H1 (cell line): ENCODE data around the gene HOMER3. TPM values are rescaled to one million over a fixed set of nuclear protein-coding genes. Genes with fewer than 3 reads are reported as not detected.

Experiments
- CTCF ChIA-PET: fragments of 300-600 bp; sonication (Branson Sonifier 250); formaldehyde crosslinking; loops from one replicate; lab custom pipeline; 2021; ENCODE audit not compliant: partially characterized antibody; lab: Charles Lee
- POLR2A ChIA-PET: fragments of 300-600 bp; sonication (Branson Sonifier 250); formaldehyde crosslinking; loops from one replicate; lab custom pipeline; 2021; ENCODE audit warnings: inconsistent platforms; ENCODE audit not compliant: partially characterized antibody; lab: Charles Lee
- DNase-seq, 2 experiments: peaks; one replicate each; pipeline versions ENCODE4 v3.0.0 to v3.0.0-alpha.2; 2010 to 2022; ENCODE audit warnings: low spot score in 2 of 2, low read depth in 1 of 2, mixed read lengths in 1 of 2
- FAIRE-seq: peaks from 2 replicates; lab custom pipeline; 2011; peaks lifted over from hg19 to GRCh38; lab: Jason Lieb, UNC
- H2AFZ ChIP-seq: 2 replicates; pipeline ENCODE4 v1.8.1; 2012; ENCODE audit warnings: low read length, inconsistent platforms
- H2AK5ac ChIP-seq: 2 replicates; pipeline ENCODE4 v1.6.1; 2013; ENCODE audit warnings: low read depth, low read length
- H2BK120ac ChIP-seq: replicated peaks from 2 replicates; pipeline ENCODE3; 2013; ENCODE audit warnings: low read depth, low read length, inconsistent platforms
- H2BK12ac ChIP-seq: 2 replicates; pipeline ENCODE4 v1.6.1; 2013; ENCODE audit warnings: low read depth, low read length
- H2BK15ac ChIP-seq: 2 replicates; pipeline ENCODE4 v1.6.1; 2013; ENCODE audit warnings: low read length
- H2BK20ac ChIP-seq: 2 replicates; pipeline ENCODE4 v1.6.1; 2013; ENCODE audit warnings: low read length
- H2BK5ac ChIP-seq: 2 replicates; pipeline ENCODE4 v1.6.1; 2013; ENCODE audit warnings: low read depth, low read length
- H3K14ac ChIP-seq: 2 replicates; pipeline ENCODE4 v1.6.1; 2013; ENCODE audit warnings: inconsistent platforms; ENCODE audit not compliant: insufficient read length
- H3K18ac ChIP-seq: 2 replicates; pipeline ENCODE4 v1.6.1; 2013; ENCODE audit warnings: low read length; ENCODE audit errors: extremely low read depth
- H3K23ac ChIP-seq: 2 replicates; pipeline ENCODE4 v1.6.1; 2013; ENCODE audit warnings: inconsistent platforms; ENCODE audit not compliant: insufficient read length
- H3K23me2 ChIP-seq: 2 replicates; pipeline ENCODE4 v1.6.1; 2013; ENCODE audit warnings: low read depth, low read length
- H3K27ac ChIP-seq: 2 replicates; pipeline ENCODE4 v1.6.1; 2011; ENCODE audit warnings: low read depth, low read length, inconsistent platforms
- H3K27me3 ChIP-seq, 4 experiments: replicated peaks in 1 of 4; 1 replicate in 1 of 4; 2 replicates in 3 of 4; pipeline versions ENCODE4 v1.6.1 to v1.8.1; 2011 to 2013; ENCODE audit warnings: low read length in 3 of 4, mild to moderate bottlenecking in 3 of 4, inconsistent platforms in 2 of 4, mixed read lengths in 2 of 4, moderate library complexity in 1 of 4; ENCODE audit not compliant: control insufficient read depth in 3 of 4, insufficient read depth in 3 of 4; ENCODE audit errors: extremely low read depth in 1 of 4
- H3K36me3 ChIP-seq, 4 experiments: 2 replicates each; pipeline versions ENCODE4 v1.6.1 to v1.8.1; 2011 to 2013; ENCODE audit warnings: mild to moderate bottlenecking in 4 of 4, low read length in 3 of 4, moderate library complexity in 2 of 4, control low read depth in 1 of 4, inconsistent platforms in 1 of 4; ENCODE audit not compliant: insufficient read depth in 4 of 4, control insufficient read depth in 2 of 4
- H3K4ac ChIP-seq: replicated peaks from 2 replicates; pipeline ENCODE3; 2013; ENCODE audit warnings: low read length, low read depth, mixed read lengths, inconsistent platforms; ENCODE audit not compliant: insufficient read length
- H3K4me1 ChIP-seq, 4 experiments: replicated peaks in 1 of 4; 1 replicate in 1 of 4; 2 replicates in 3 of 4; pipeline versions ENCODE4 v1.6.1 to v1.8.1; 2011 to 2013; ENCODE audit warnings: low read length in 3 of 4, inconsistent platforms in 2 of 4, mixed read lengths in 1 of 4; ENCODE audit not compliant: insufficient read depth in 4 of 4, control insufficient read depth in 3 of 4
- H3K4me2 ChIP-seq, 2 experiments: 2 replicates each; pipeline versions ENCODE4 v1.6.1 to v1.8.1; 2011 to 2013; ENCODE audit warnings: low read depth in 2 of 2, low read length in 2 of 2, control low read depth in 1 of 2, inconsistent platforms in 1 of 2, mild to moderate bottlenecking in 1 of 2; ENCODE audit not compliant: insufficient read depth in 1 of 2
- H3K4me3 ChIP-seq, 4 experiments: fragments of 200-600, 300-600 bp in 1 of 4; sonication (generic), shearing (Covaris generic), sonication (Bioruptor Twin) in 1 of 4; 2 replicates each; pipeline versions ENCODE4 v1.5.1 to v1.8.1; 2011 to 2016; ENCODE audit warnings: low read length in 4 of 4, low read depth in 3 of 4, control low read depth in 2 of 4, inconsistent platforms in 2 of 4, mild to moderate bottlenecking in 2 of 4, mixed read lengths in 1 of 4, moderate library complexity in 1 of 4; ENCODE audit not compliant: insufficient read depth in 2 of 4; ENCODE audit errors: extremely low read depth in 1 of 4
- H3K56ac ChIP-seq: replicated peaks from 2 replicates; pipeline ENCODE3; 2013; ENCODE audit warnings: low read depth, mild to moderate bottlenecking, mixed read lengths, low read length, inconsistent platforms; ENCODE audit not compliant: insufficient read length
- H3K79me1 ChIP-seq: 2 replicates; pipeline ENCODE4 v1.6.1; 2013; ENCODE audit warnings: low read depth, low read length, control low read depth
- H3K79me2 ChIP-seq, 2 experiments: 2 replicates each; pipeline versions ENCODE4 v1.6.1 to v1.8.1; 2012 to 2013; ENCODE audit warnings: low read length in 2 of 2, mild to moderate bottlenecking in 2 of 2, inconsistent platforms in 1 of 2; ENCODE audit not compliant: insufficient read depth in 2 of 2, control insufficient read depth in 1 of 2
- H3K9ac ChIP-seq, 4 experiments: replicated peaks in 1 of 4; 1 replicate in 1 of 4; 2 replicates in 3 of 4; pipeline versions ENCODE4 v1.6.1 to v1.8.1; 2011 to 2013; ENCODE audit warnings: low read depth in 3 of 4, low read length in 3 of 4, control low read depth in 2 of 4, mild to moderate bottlenecking in 2 of 4, moderate library complexity in 2 of 4, inconsistent platforms in 1 of 4; ENCODE audit errors: extremely low read depth in 1 of 4
- H3K9me3 ChIP-seq, 2 experiments: 2 replicates each; pipeline versions ENCODE4 v1.6.1 to v1.8.1; 2012 to 2013; ENCODE audit warnings: mild to moderate bottlenecking in 2 of 2, moderate library complexity in 2 of 2, control low read depth in 1 of 2, inconsistent platforms in 1 of 2, low read depth in 1 of 2, low read length in 1 of 2, mixed read lengths in 1 of 2; ENCODE audit not compliant: insufficient read depth in 2 of 2
- H4K20me1 ChIP-seq, 2 experiments: replicated peaks in 1 of 2; 2 replicates each; pipeline versions ENCODE3 to v1.8.1; 2011 to 2013; ENCODE audit warnings: inconsistent platforms in 2 of 2, low read length in 2 of 2, mild to moderate bottlenecking in 1 of 2; ENCODE audit not compliant: insufficient read depth in 2 of 2, control insufficient read depth in 1 of 2
- H4K5ac ChIP-seq: 2 replicates; pipeline ENCODE4 v1.6.1; 2013; ENCODE audit warnings: low read length, low read depth, mixed read lengths, inconsistent platforms; ENCODE audit not compliant: insufficient read length
- H4K8ac ChIP-seq: 2 replicates; pipeline ENCODE4 v1.8.0; 2013; ENCODE audit warnings: mild to moderate bottlenecking, moderate library complexity, low read length, inconsistent platforms; ENCODE audit not compliant: insufficient read depth; ENCODE audit errors: extremely low read depth
- H4K91ac ChIP-seq: replicated peaks from 2 replicates; pipeline ENCODE3; 2013; ENCODE audit warnings: low read length, mixed read lengths, inconsistent platforms; ENCODE audit not compliant: insufficient read length
- HDAC2 ChIP-seq, 2 experiments: fragments of 300-600 bp in 1 of 2; sonication (generic) in 1 of 2; IDR thresholded peaks; 2 replicates each; pipeline ENCODE4 v1.6.1; 2011 to 2012; ENCODE audit warnings: low read depth in 2 of 2, low read length in 2 of 2, mild to moderate bottlenecking in 2 of 2, moderate library complexity in 2 of 2, borderline replicate concordance in 1 of 2, inconsistent platforms in 1 of 2
- WGBS, 2 experiments: shearing (Covaris generic) in 1 of 2; methylation state at CpG; one replicate each; pipeline versions ENCODE4 v1.1.6 to v1.1.7; 2013 to 2015; ENCODE audit warnings: low lambda C conversion rate in 2 of 2, mixed read lengths in 2 of 2, inconsistent platforms in 1 of 2, low coverage in 1 of 2, missing lambda C conversion rate in 1 of 2; ENCODE audit not compliant: insufficient replicate concordance in 2 of 2, insufficient coverage in 1 of 2, insufficient read length in 1 of 2; ENCODE audit errors: extremely low coverage in 1 of 2, missing lambda C conversion rate in 1 of 2; 5-methylcytosine and 5-hydroxymethylcytosine counted together
- polyA plus RNA-seq, 7 experiments: library from polyadenylated mRNA; depleted of rRNA in 3 of 7; stranded (reverse) in 5 of 7; unstranded in 2 of 7; fragments of >200 nt in 5 of 7; fragments of 200-250 nt in 2 of 7; gene quantifications; 1 replicate in 5 of 7; 2 replicates in 1 of 7; 4 replicates in 1 of 7; pipeline versions ENCODE4 v1.2.1 to v1.2.3, GENCODE V29; 2011 to 2013; ENCODE audit warnings: missing spikeins in 2 of 7, mixed read lengths in 2 of 7
- total RNA-seq: library from RNA; stranded (reverse); fragmentation: NEBNext Ultra II Directional; extraction: Animal tissue kit (Norgen Biotek cat#: 25700); gene quantifications from 2 replicates; pipeline ENCODE4 v1.2.1, GENCODE V29; 2021

The HOMER3 gene
- total and polyA plus RNA-seq, 2 of the 8 experiments (the other 6 are each of a cell fraction or from before 2014, with no cell fraction given) = 28.3 to 41.6 TPM

- no peak overlapping the region for H3K56ac ChIP-seq
- no peaks in the 10 kb centered on the region for H4K20me1 ChIP-seq
- no peak overlapping the region for H4K5ac ChIP-seq
- H3K23me2 ChIP-seq = no peaks in the 10 kb centered on the region; the same call in 1 of the 2 replicates
- no peaks in the 10 kb centered on the region for H3K9me3 ChIP-seq
- H3K79me2 ChIP-seq = no peaks in the 10 kb centered on the region
- peaks cover 0 to 5% (median 2%) of the 10 kb centered on the region in 4 experiments; a peak in 3 of 7 replicates for H3K4me1 ChIP-seq
- H2AK5ac ChIP-seq = no peak overlapping the region
- H3K27ac ChIP-seq = no peak overlapping the region
- no peak overlapping the region for H2BK120ac ChIP-seq
- no peak overlapping the region for H3K9ac ChIP-seq
- H2BK20ac ChIP-seq = no peak overlapping the region
- H3K14ac ChIP-seq = no peak overlapping the region
- no peak overlapping the region for H2AFZ ChIP-seq
- H2BK5ac ChIP-seq = no peak overlapping the region
- no peaks in the 10 kb centered on the region for H3K36me3 ChIP-seq
- WGBS, 2 experiments = 91% methylated on average over 9 of the region's 9 CpGs; no CpG with 5 or more reads in 1 of the 2 experiments
- no peak overlapping the region for H3K23ac ChIP-seq
- H3K79me1 ChIP-seq = no peaks in the 10 kb centered on the region
- DNase-seq = no peak
- H2BK15ac ChIP-seq = no peak overlapping the region
- no peak for TF ChIP-seq HDAC2 (IDR thresholded peaks at IDR 0.05; ENCODE audit: borderline replicate concordance in 1 of 2, low read depth in 2 of 2, low read length in 2 of 2)
- TF ChIP-seq, all 59 proteins: peak for 0
- H3K4ac ChIP-seq = no peak overlapping the region
- H3K27me3 ChIP-seq = no peaks in the 10 kb centered on the region
- ChIA-PET CTCF (no interaction called here), POLR2A (interaction anchor here (1.0 to 2.8 kb wide), 4 partner anchors 8 to 26 kb away, joined by 3 to 10 read pairs (median 4); no protein-coding TSS in a partner anchor)
- H2BK12ac ChIP-seq = no peak overlapping the region
- no peak for FAIRE-seq
- H4K91ac ChIP-seq = no peak overlapping the region
- H4K8ac ChIP-seq = no peak overlapping the region
- H3K4me2 ChIP-seq = no peak overlapping the region
- H3K18ac ChIP-seq = no peak overlapping the region
- no peak overlapping the region for H3K4me3 ChIP-seq
These were observed 23.1 kb upstream of the HOMER3 start for GRCh38 chr19:18964121-18964520.
